Ovary (tissue), 9 donors: ENCODE data around the gene PLA2G4D. TPM values are rescaled to one million over a fixed set of nuclear protein-coding genes. Genes with fewer than 3 reads are reported as not detected.

Experiments
- DNase-seq, 5 donors: peaks; one replicate each; pipeline ENCODE4 v3.0.0-alpha.2; 2019 to 2020
- H3K27ac ChIP-seq, 2 donors: fragments of 200-600 bp; one replicate each; pipeline versions ENCODE4 v1.5.1 to v1.8.0; 2019 to 2022
- H3K27me3 ChIP-seq: fragments of 200-600 bp; one replicate; pipeline ENCODE4 v1.8.0; 2022
- H3K36me3 ChIP-seq: fragments of 200-600 bp; sonication (generic); one replicate; pipeline ENCODE4 v1.5.1; 2019
- H3K4me1 ChIP-seq: one replicate; pipeline ENCODE4 v1.8.1; 2013; ENCODE audit warnings: mild to moderate bottlenecking, moderate library complexity; ENCODE audit not compliant: insufficient read depth
- H3K4me3 ChIP-seq: fragments of 200-600 bp; sonication (generic); one replicate; pipeline ENCODE4 v1.5.1; 2017
- H3K9me3 ChIP-seq, 2 donors: fragments of 200-600 bp in 1 of 2; sonication (generic) in 1 of 2; one replicate each; pipeline versions ENCODE4 v1.5.1 to v1.8.1; 2013 to 2019; ENCODE audit warnings: mild to moderate bottlenecking in 1 of 2, moderate library complexity in 1 of 2
- CTCF ChIP-seq, 3 donors: fragments of 450-650 bp in 2 of 3; fragments of 200-600 bp in 1 of 3; IDR thresholded peaks; one replicate each; pipeline versions ENCODE4 v1.5.1 to v1.8.0; 2016 to 2022; ENCODE audit warnings: antibody characterized with exemption in 3 of 3, mild to moderate bottlenecking in 1 of 3
- EP300 ChIP-seq: sonication (generic); formaldehyde crosslinking; IDR thresholded peaks from one replicate; pipeline ENCODE4 v1.6.1; 2017; ENCODE audit warnings: antibody characterized with exemption
- POLR2A ChIP-seq: fragments of 450-650 bp; IDR thresholded peaks from one replicate; pipeline ENCODE4 v1.6.1; 2017; ENCODE audit warnings: antibody characterized with exemption, mild to moderate bottlenecking, moderate library complexity
- WGBS, 3 donors: extraction: QIAGEN DNeasy Blood & Tissue Kit in 1 of 3; methylation state at CpG; one replicate each; pipeline versions ENCODE4 v1.1.5 to v1.1.7; 2013 to 2017; 5-methylcytosine and 5-hydroxymethylcytosine counted together
- intact Hi-C, 4 donors: fragments of 100-400 bp; cut with DNase I; formaldehyde crosslinking; loops; one replicate each; pipeline versions ENCODE4 v1.11.0 to v1.15.1; 2022 to 2023
- polyA plus RNA-seq, 2 donors: library from polyadenylated mRNA; stranded (reverse); fragments of 200-250 nt in 1 of 2; fragments of 350-450 nt in 1 of 2; fragmentation: Illumina TruSeq in 1 of 2; extraction: RNeasy Lipid Tissue Mini Kit (QIAGEN cat#74804) in 1 of 2; gene quantifications; one replicate each; pipeline ENCODE4 v1.2.3, GENCODE V29; 2013 to 2014
- total RNA-seq, 7 donors: library from RNA; depleted of rRNA in 2 of 7; stranded (reverse); fragments of >200 nt in 2 of 7; fragmentation: NEBNext Ultra II Directional in 3 of 7; extraction: Animal tissue kit (Norgen Biotek cat#: 25700) in 3 of 7; gene quantifications; one replicate each; pipeline versions ENCODE4 v1.1.0 to v1.2.4, GENCODE V29; 2016 to 2023
- donor health status: DM: no; HTN: no; CAD: no; lungs with moderate emphysema.
- donor health status: DM: no; HTN: no; CAD: no.
- donor health status: Bipolar disorder and iron deficiency.
- donor health status: DM: yes; HTN: yes; CAD: no.
- donor health status: DM: no; HTN: no; CAD: no.
- donor health status: DM: yes; HTN: yes; CAD: no.

Gene PLA2G4D
- total and polyA plus RNA-seq, 9 donors = 0.11 to 0.12 TPM; not detected in 7

DNA sequence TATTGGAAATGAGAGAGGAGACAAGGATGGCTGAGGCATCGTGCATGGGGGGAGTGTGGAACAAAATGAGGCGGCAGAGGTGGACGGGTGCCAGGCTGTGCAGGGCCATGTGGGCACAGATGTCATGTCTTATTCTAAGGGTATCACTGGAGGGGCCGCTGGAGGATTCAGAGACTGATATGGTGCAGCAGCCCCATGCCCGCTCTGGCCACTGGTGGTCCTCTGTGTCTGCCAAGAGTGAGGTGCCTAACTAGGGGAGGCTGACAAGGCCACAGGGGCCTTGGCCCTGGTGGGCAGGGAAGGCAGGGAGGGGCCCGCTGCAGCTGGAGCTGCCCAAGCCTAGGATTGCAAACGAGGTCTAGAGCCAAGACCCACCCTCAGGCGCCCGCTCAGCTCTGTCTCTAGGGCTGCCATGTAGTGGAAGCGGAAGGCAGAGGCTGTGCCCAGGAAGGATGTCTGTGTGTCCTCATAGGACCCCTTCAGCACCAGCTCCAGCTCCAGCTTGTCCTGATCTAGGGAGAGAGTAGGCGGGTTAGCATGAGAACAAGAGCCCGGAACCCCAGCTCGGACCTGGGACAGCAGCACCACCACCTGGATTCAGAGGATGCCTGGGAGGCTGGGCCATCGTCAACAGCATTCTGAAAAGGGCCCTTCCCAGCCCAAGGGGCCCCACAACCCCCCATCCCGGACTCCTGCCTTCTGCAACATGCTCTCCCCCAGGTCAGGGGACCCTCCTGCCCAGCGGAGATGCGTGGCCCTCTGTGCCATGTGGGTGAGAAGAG is 11.3 kb downstream of the PLA2G4D start:
- H3K36me3 ChIP-seq = no peaks in the 10 kb centered on the region
- intact Hi-C loops = loop anchor here in 1 of 4 donors (5.0 kb wide), 1 partner anchor 96 kb away; no protein-coding TSS in a partner anchor
- no peak overlapping the region for H3K27ac ChIP-seq
- WGBS, 3 donors = 83 to 88% (median 87%) methylated on average over 14 to 17 of the region's 17 CpGs
- peaks cover 2% of the 10 kb centered on the region for H3K4me1 ChIP-seq
- TF ChIP-seq CTCF (IDR thresholded peaks at IDR 0.05) (no peak), EP300 (no peak), POLR2A (no peak)
- H3K4me3 ChIP-seq = no peak overlapping the region
- H3K27me3 ChIP-seq = no peaks in the 10 kb centered on the region
- H3K9me3 ChIP-seq = no peaks in the 10 kb centered on the region
- no peak for DNase-seq

DNA sequence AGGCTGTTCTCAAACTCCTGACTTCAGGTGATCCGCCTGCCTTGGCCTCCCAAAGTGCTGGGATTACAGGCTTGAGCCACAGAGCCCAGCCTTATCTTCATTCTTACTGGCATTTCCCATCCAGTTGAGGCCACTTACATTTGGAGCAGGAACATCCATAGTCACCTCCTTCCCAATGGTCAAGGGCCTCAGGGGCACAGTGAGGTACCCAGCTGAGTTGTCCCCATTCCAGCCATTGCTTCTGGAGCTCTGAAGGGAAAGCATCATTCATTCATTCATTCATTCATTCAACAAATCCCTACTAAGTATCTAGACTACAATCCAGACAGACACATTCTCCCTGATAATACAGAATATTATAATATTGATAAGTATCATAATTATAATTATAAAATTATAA is 12.2 kb downstream of the PLA2G4D start:
- H3K36me3 ChIP-seq = no peaks in the 10 kb centered on the region
- H3K4me1 ChIP-seq = peaks cover 2% of the 10 kb centered on the region
- H3K9me3 ChIP-seq = no peaks in the 10 kb centered on the region
- H3K4me3 ChIP-seq = no peak overlapping the region
- intact Hi-C loops = loop anchor here in 1 of 4 donors (5.0 kb wide), 1 partner anchor 95 kb away; no protein-coding TSS in a partner anchor
- no peak overlapping the region for H3K27ac ChIP-seq
- no peak for DNase-seq
- H3K27me3 ChIP-seq = no peaks in the 10 kb centered on the region
- 95 to 100% (median 100%) methylated on average over 1 of the region's 1 CpG for WGBS, 3 donors
- no peak for TF ChIP-seq POLR2A
- no peak for TF ChIP-seq CTCF (IDR thresholded peaks at IDR 0.05)
- TF ChIP-seq EP300 = no peak

GRCh38 chr15:42080919-42081830 is 13.2 kb downstream of the PLA2G4D start:
- no peak for DNase-seq
- no peaks in the 10 kb centered on the region for H3K9me3 ChIP-seq
- intact Hi-C loops = loop anchor here in 1 of 4 donors (5.0 kb wide), 1 partner anchor 94 kb away; no protein-coding TSS in a partner anchor
- H3K36me3 ChIP-seq = no peaks in the 10 kb centered on the region
- whole genome bisulfite sequencing, 3 donors = 71 to 82% (median 77%) methylated on average over 11 of the region's 11 CpGs
- H3K4me3 ChIP-seq = no peak overlapping the region
- no peaks in the 10 kb centered on the region for H3K27me3 ChIP-seq
- TF ChIP-seq CTCF (IDR thresholded peaks at IDR 0.05) = no peak
- no peak for TF ChIP-seq EP300
- H3K27ac ChIP-seq = no peak overlapping the region
- peaks cover 2% of the 10 kb centered on the region for H3K4me1 ChIP-seq

- no peak overlapping the region for H3K4me3 ChIP-seq
- H3K9me3 ChIP-seq = no peaks in the 10 kb centered on the region
- H3K27ac ChIP-seq = no peak overlapping the region
- intact Hi-C loops = loop anchor here in 1 of 4 donors (5.0 kb wide), 1 partner anchor 93 kb away; no protein-coding TSS in a partner anchor
- no peak for DNase-seq
- H3K36me3 ChIP-seq = no peaks in the 10 kb centered on the region
- H3K4me1 ChIP-seq = peaks cover 2% of the 10 kb centered on the region
- no peak for TF ChIP-seq EP300
- no peak for TF ChIP-seq POLR2A
- TF ChIP-seq CTCF (IDR thresholded peaks at IDR 0.05) = no peak
- 23 to 38% (median 28%) methylated on average over 18 of the region's 18 CpGs for WGBS, 3 donors
- H3K27me3 ChIP-seq = no peaks in the 10 kb centered on the region
These were observed 14.0 kb downstream of the PLA2G4D start for GRCh38 chr15:42080186-42080918.
